ENCODE data around the gene PTPN22.

Gene PTPN22

GRCh38 chr1:113836534-113836933 lies 35.0 kb downstream of the PTPN22 start:
- Histone ChIP-seq H3K4me3 (ENCODE audit: low read depth, low read length) (no peak overlapping the region), H3K9me3 (ENCODE audit: severe bottlenecking) (no peaks in the 10 kb centered on the region), H3K36me3 (no peaks in the 10 kb centered on the region), H3K27me3 (ENCODE audit: insufficient read depth, low read depth, severe bottlenecking) (no peaks in the 10 kb centered on the region), H3K27ac (no peak overlapping the region)
- no peak for TF ChIP-seq CTCF (IDR thresholded peaks at IDR 0.05; ENCODE audit: low read depth, low read length)
- no peak for DNase-seq

GRCh38 chr1:113835686-113836290 lies 35.7 kb downstream of the PTPN22 start:
- Histone ChIP-seq H3K4me3 (ENCODE audit: low read depth, low read length) (no peak overlapping the region), H3K9me3 (ENCODE audit: severe bottlenecking) (no peaks in the 10 kb centered on the region), H3K27ac (no peak overlapping the region), H3K27me3 (ENCODE audit: insufficient read depth, low read depth, severe bottlenecking) (no peaks in the 10 kb centered on the region), H3K36me3 (no peaks in the 10 kb centered on the region)
- DNase-seq, result no peak
- no peak for TF ChIP-seq CTCF (IDR thresholded peaks at IDR 0.05; ENCODE audit: low read depth, low read length)

GRCh38 chr1:113834716-113835115 lies 36.8 kb downstream of the PTPN22 start:
- no peak for TF ChIP-seq CTCF (IDR thresholded peaks at IDR 0.05; ENCODE audit: low read depth, low read length)
- H3K36me3 ChIP-seq, result no peaks in the 10 kb centered on the region
- H3K9me3 ChIP-seq (ENCODE audit: severe bottlenecking), result no peaks in the 10 kb centered on the region
- no peak overlapping the region for H3K27ac ChIP-seq
- no peak for DNase-seq
- H3K4me3 ChIP-seq (ENCODE audit: low read depth, low read length), result no peak overlapping the region
- H3K27me3 ChIP-seq (ENCODE audit: insufficient read depth, low read depth, severe bottlenecking), result no peaks in the 10 kb centered on the region

- Histone ChIP-seq H3K27me3 (ENCODE audit: insufficient read depth, low read depth, severe bottlenecking) (no peaks in the 10 kb centered on the region), H3K9me3 (ENCODE audit: severe bottlenecking) (no peaks in the 10 kb centered on the region), H3K36me3 (no peaks in the 10 kb centered on the region), H3K4me3 (ENCODE audit: low read depth, low read length) (no peak overlapping the region), H3K27ac (no peak overlapping the region)
- TF ChIP-seq CTCF (IDR thresholded peaks at IDR 0.05; ENCODE audit: low read depth, low read length), result no peak
- no peak for DNase-seq
Measured at GRCh38 chr1:113830039-113830438, 41.5 kb downstream of the PTPN22 start.

- Histone ChIP-seq H3K4me3 (ENCODE audit: low read depth, low read length) (no peak overlapping the region), H3K9me3 (ENCODE audit: severe bottlenecking) (no peaks in the 10 kb centered on the region), H3K27me3 (ENCODE audit: insufficient read depth, low read depth, severe bottlenecking) (no peaks in the 10 kb centered on the region), H3K36me3 (no peaks in the 10 kb centered on the region), H3K27ac (no peak overlapping the region)
- no peak for DNase-seq
- no peak for TF ChIP-seq CTCF (IDR thresholded peaks at IDR 0.05; ENCODE audit: low read depth, low read length)
Measured at GRCh38 chr1:113821916-113822315, 49.6 kb downstream of the PTPN22 start.

GRCh38 chr1:113818578-113818977 lies 52.9 kb downstream of the PTPN22 start:
- H3K27ac ChIP-seq, result no peak overlapping the region
- H3K4me3 ChIP-seq (ENCODE audit: low read depth, low read length), result no peak overlapping the region
- no peaks in the 10 kb centered on the region for H3K36me3 ChIP-seq
- no peak for TF ChIP-seq CTCF (IDR thresholded peaks at IDR 0.05; ENCODE audit: low read depth, low read length)
- no peaks in the 10 kb centered on the region for H3K27me3 ChIP-seq (ENCODE audit: insufficient read depth, low read depth, severe bottlenecking)
- DNase-seq, result no peak
- no peaks in the 10 kb centered on the region for H3K9me3 ChIP-seq (ENCODE audit: severe bottlenecking)

Data from WERI-Rb-1 (cell line).